NT2/D1 (cell line): Measurements from ENCODE around the gene KRTAP4-16.

Experiments
- SUZ12 ChIP-seq: IDR thresholded peaks from 2 replicates; pipeline ENCODE4 v1.6.1; 2011; ENCODE audit not compliant: insufficient read length, insufficient read depth; ENCODE audit errors: extremely low read depth
- YY1 ChIP-seq: IDR thresholded peaks from 2 replicates; pipeline ENCODE4 v1.6.1; 2011; ENCODE audit not compliant: insufficient read length, insufficient read depth
- ZNF274 ChIP-seq: IDR thresholded peaks from 2 replicates; pipeline ENCODE4 v1.6.1; 2011; ENCODE audit warnings: mild to moderate bottlenecking, low read depth, low read length

DNA sequence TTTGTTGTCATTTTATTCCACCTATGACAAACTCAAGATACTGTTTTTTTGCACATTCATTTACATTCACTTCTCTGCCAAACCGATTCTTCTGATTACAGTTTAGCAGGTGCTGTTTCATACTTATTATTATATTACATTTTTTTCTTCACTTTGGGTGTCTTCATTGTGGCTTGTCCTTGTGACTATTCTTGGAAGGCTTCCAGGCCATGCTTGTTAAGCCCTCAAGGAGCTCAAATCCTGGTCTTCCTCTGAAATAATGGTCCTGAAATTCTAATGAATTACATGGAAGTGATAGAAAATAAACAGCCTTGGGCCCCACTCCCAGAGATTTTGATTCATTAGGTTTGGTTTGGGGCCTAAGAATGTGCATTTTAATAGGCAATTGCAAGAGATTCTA lies 37.7 kb downstream of the KRTAP4-16 start:
- no peak for TF ChIP-seq YY1
- TF ChIP-seq ZNF274: no peak
- TF ChIP-seq SUZ12: no peak
